Psoas muscle (tissue), 8 donors: ENCODE results near the gene EIF1AX. TPM values are rescaled to one million over a fixed set of nuclear protein-coding genes. Genes with fewer than 3 reads are reported as not detected.
"Not testable (repeated sequence)": the region's sequence is repeated elsewhere in the genome, so short reads cannot be mapped to it uniquely, and the experiment has no call there.

Experiments used
- ATAC-seq, 4 donors: fragments of 200-7000 bp; cut with Tn5 transposase; one replicate each; pipeline ENCODE4 v1.9.1; 2020; ENCODE audit warnings: moderate library complexity in 3 of 4, mild to moderate bottlenecking in 2 of 4
- DNase-seq, 2 donors: peaks; one replicate each; pipeline ENCODE4 v3.0.0-alpha.2; 2020
- H3K27ac ChIP-seq: fragments of 200-600 bp; one replicate; pipeline ENCODE4 v1.8.0; 2022
- H3K27me3 ChIP-seq, 3 donors: fragments of 200-600 bp in 1 of 3; one replicate each; pipeline versions ENCODE4 v1.6.1 to v1.8.0; 2013 to 2022; ENCODE audit warnings: low read length in 2 of 3, mild to moderate bottlenecking in 2 of 3, moderate library complexity in 1 of 3; ENCODE audit not compliant: insufficient read depth in 3 of 3
- H3K36me3 ChIP-seq, 2 donors: fragments of 200-600 bp in 1 of 2; one replicate each; pipeline versions ENCODE4 v1.6.1 to v1.8.0; 2013 to 2022; ENCODE audit warnings: low read depth in 1 of 2, mild to moderate bottlenecking in 1 of 2, moderate library complexity in 1 of 2; ENCODE audit not compliant: insufficient read depth in 1 of 2
- H3K4me1 ChIP-seq: fragments of 200-600 bp; one replicate; pipeline ENCODE4 v1.8.0; 2022
- H3K4me3 ChIP-seq: fragments of 200-600 bp; one replicate; pipeline ENCODE4 v1.8.0; 2022; ENCODE audit warnings: mild to moderate bottlenecking
- H3K9me3 ChIP-seq: fragments of 200-600 bp; one replicate; pipeline ENCODE4 v1.8.0; 2022
- WGBS, 3 donors: extraction: QIAGEN DNeasy Blood & Tissue Kit; methylation state at CpG; one replicate each; pipeline versions ENCODE4 v1.1.6 to v1.1.7; 2013; 5-methylcytosine and 5-hydroxymethylcytosine counted together
- intact Hi-C, 2 donors: fragments of 100-400 bp; cut with DNase I; formaldehyde crosslinking; loops; one replicate each; pipeline versions ENCODE4 v1.11.0 to v1.14.2; 2022
- polyA plus RNA-seq, 3 donors: library from polyadenylated mRNA; stranded (reverse); fragments of 200-250 nt; gene quantifications; one replicate each; pipeline ENCODE4 v1.2.3, GENCODE V29; 2013
- total RNA-seq, 4 donors: library from RNA; stranded (reverse); fragmentation: NEBNext Ultra II Directional in 2 of 4; extraction: Animal tissue kit (Norgen Biotek cat#: 25700) in 2 of 4; gene quantifications; one replicate each; pipeline versions ENCODE4 v1.2.1 to v1.2.4, GENCODE V29; 2021 to 2023
- TF ChIP-seq, protein P1 (sequence below): fragments of 200-600 bp; IDR thresholded peaks from one replicate; pipeline ENCODE4 v1.8.0; 2022; ENCODE audit warnings: antibody characterized with exemption
- donor health status: healthy with polysubstance abuse.
- donor health status: DM: no; HTN: no; CAD: no; lungs with moderate emphysema.
- donor health status: Bipolar disorder and iron deficiency.
- donor health status: healthy.
- donor health status: DM: yes; HTN: yes; CAD: no.
- donor health status: DM: no; HTN: no; CAD: no.
- donor health status: DM: no; HTN: no; CAD: no.
- donor health status: DM: yes; HTN: yes; CAD: no.

EIF1AX gene
- total and polyA plus RNA-seq, 7 donors: 67.3 to 176 (median 129) TPM

DNA sequence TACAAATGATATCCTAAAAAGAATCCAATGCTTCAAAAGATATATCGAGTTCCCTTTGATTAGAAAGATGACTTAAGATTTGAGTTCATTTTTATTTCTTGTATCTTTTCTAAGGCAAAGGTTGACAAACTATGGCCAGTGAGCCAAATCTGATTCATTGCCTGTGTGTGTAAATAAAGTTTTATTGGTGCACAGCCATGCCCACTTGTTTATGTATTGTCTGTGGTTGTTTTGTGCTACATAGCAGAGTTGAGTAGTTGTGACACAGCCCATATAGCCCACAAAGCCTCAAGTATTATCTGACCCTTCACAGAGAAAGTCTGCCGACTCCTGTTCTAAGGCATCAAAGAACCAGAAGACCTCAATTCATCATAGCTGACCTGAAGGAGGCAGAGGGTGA, 32.2 kb upstream of the EIF1AX start:
- Histone ChIP-seq H3K9me3 (no peaks in the 10 kb centered on the region), H3K27me3 (no peaks in the 10 kb centered on the region), H3K27ac (no peak overlapping the region), H3K4me1 (no peaks in the 10 kb centered on the region), H3K4me3 (no peak overlapping the region), H3K36me3 (peaks cover 0 to 89% of the 10 kb centered on the region in 2 donors)
- DNase-seq: no peak
- 82 to 100% (median 96%) methylated on average over 2 of the region's 2 CpGs for WGBS, 3 donors
- TF ChIP-seq, protein P1, sequence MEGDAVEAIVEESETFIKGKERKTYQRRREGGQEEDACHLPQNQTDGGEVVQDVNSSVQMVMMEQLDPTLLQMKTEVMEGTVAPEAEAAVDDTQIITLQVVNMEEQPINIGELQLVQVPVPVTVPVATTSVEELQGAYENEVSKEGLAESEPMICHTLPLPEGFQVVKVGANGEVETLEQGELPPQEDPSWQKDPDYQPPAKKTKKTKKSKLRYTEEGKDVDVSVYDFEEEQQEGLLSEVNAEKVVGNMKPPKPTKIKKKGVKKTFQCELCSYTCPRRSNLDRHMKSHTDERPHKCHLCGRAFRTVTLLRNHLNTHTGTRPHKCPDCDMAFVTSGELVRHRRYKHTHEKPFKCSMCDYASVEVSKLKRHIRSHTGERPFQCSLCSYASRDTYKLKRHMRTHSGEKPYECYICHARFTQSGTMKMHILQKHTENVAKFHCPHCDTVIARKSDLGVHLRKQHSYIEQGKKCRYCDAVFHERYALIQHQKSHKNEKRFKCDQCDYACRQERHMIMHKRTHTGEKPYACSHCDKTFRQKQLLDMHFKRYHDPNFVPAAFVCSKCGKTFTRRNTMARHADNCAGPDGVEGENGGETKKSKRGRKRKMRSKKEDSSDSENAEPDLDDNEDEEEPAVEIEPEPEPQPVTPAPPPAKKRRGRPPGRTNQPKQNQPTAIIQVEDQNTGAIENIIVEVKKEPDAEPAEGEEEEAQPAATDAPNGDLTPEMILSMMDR: no peak
- ATAC-seq: no peak
- intact Hi-C loops: no loop called here

DNA sequence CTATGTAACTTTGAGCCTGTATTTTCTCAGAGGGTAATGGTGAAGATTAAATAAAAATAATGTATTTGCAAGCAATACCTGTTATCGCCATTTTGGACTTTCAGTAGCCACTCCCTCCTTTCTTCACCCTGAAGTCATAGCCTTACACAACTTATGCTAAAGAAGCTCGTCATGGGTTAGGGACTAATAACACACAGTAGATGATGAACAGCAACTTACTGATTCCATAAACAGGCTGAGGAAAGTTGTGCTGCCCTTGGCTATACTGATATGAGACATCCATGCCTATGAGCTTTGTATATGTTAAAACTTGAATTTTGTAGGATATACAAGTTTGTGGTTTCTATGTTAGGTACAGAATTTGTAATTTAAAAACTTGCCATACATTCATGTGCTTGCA, 31.7 kb upstream of the EIF1AX start:
- DNase-seq: no peak
- Histone ChIP-seq H3K4me3 (no peak overlapping the region), H3K9me3 (no peaks in the 10 kb centered on the region), H3K27me3 (peaks cover 0 to 1% (median 0%) of the 10 kb centered on the region in 3 donors), H3K36me3 (peaks cover 0 to 95% of the 10 kb centered on the region in 2 donors), H3K27ac (no peak overlapping the region), H3K4me1 (no peaks in the 10 kb centered on the region)
- 83 to 95% (median 94%) methylated on average over 2 of the region's 2 CpGs for WGBS, 3 donors
- TF ChIP-seq, protein P1: no peak
- intact Hi-C loops: no loop called here
- no peak for ATAC-seq

DNA sequence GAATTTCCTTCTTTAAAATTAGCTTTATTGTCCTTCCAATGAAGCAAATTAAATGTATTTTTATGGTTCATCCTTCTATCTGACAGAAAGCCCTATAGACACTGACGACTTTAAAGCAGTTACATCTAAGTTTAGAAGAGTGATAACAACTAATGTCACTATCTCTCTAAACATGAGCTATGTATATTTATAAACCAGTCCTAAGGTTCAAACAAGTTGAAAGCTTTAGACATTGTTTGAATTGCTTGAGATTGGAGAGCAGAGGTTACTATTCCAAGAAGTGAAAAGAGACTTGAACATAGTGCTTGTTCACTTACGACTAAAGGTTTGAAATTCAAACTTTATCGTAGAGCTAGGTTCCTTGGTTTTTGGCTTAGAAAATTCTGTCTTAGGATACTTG, 30.2 kb upstream of the EIF1AX start:
- Histone ChIP-seq H3K9me3 (no peaks in the 10 kb centered on the region), H3K4me1 (no peaks in the 10 kb centered on the region), H3K27ac (no peak overlapping the region), H3K36me3 (peaks cover 0 to 98% of the 10 kb centered on the region in 2 donors), H3K4me3 (no peak overlapping the region), H3K27me3 (peaks cover 0 to 8% (median 0%) of the 10 kb centered on the region in 3 donors)
- ATAC-seq: no peak
- 59 to 73% (median 64%) methylated on average over 3 of the region's 3 CpGs for WGBS, 3 donors
- intact Hi-C loops: no loop called here
- TF ChIP-seq, protein P1: no peak
- no peak for DNase-seq

DNA sequence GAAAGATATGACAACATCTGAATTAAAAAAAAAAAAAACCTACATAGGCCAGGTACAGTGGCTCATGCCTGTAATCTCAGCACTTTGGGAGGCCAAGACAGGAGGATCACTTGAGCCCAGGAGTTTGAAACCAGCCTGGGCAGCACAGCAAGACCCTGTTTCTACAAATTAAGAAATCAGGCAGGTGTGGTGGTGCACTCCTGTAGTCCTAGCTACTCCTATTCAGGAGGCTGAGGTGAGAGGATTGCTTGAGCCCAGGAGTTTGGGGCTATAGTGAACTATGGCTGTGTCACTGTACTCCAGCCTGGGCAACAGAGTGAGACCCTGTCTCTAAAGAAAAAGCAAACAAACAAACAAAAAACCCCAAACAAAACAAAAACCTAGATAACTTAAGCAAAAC, 20.9 kb upstream of the EIF1AX start:
- ATAC-seq, intact Hi-C loops, H3K27me3 ChIP-seq, H3K4me3 ChIP-seq, DNase-seq, H3K9me3 ChIP-seq, H3K4me1 ChIP-seq, H3K27ac ChIP-seq: not testable (repeated sequence)
- H3K36me3 ChIP-seq: peaks cover 0 to 82% of the 10 kb centered on the region in 2 donors

DNA sequence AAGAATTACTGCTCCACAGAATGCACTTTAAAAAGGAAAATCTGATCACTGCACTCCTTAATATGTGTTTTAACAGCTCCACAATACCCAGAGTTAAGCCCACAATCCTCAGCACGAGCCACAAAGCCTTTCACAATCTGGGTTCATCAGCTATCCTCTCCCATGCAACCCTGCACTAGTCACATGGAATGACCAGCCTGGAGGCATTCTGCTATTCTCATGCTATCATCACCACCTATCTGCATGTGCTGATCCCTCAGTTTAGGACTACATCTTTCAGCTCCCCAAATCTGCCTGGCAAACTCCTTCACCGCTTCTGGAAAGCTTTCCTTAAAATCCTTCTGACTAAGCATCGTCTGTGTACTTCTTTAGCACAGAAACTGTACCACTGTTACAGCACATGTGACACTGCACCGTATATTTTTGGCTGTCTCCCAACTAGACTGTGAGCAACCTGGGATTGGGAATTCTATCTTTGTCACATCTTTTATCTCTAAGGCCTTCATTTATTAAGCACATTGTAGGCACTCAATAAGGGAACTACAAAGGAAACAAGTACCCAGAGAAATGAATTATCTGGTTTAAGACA, 18.3 kb upstream of the EIF1AX start:
- H3K4me1 ChIP-seq: no peaks in the 10 kb centered on the region
- H3K4me3 ChIP-seq: no peak overlapping the region
- TF ChIP-seq, protein P1: no peak
- peaks cover 0 to 3% (median 0%) of the 10 kb centered on the region in 3 donors for H3K27me3 ChIP-seq
- H3K9me3 ChIP-seq: no peaks in the 10 kb centered on the region
- intact Hi-C loops: loop anchor here in 1 of 2 donors (5.0 kb wide), 1 partner anchor 42 kb away; no protein-coding TSS in a partner anchor
- peaks cover 0 to 84% of the 10 kb centered on the region in 2 donors for H3K36me3 ChIP-seq
- DNase-seq (no peak), ATAC-seq (no peak)
- H3K27ac ChIP-seq: no peak overlapping the region
- 72 to 77% (median 72%) methylated on average over 4 of the region's 4 CpGs for WGBS, 3 donors
